Posterior cingulate gyrus (tissue), 11 donors: ENCODE data around the gene AHSA1.

Source experiments
- DNase-seq, 10 donors: peaks; one replicate each; pipeline versions ENCODE4 v3.0.0 to v3.0.0-alpha.2; 2020 to 2021; ENCODE audit warnings: mixed read lengths in 3 of 10
- intact Hi-C: fragments of 100-400 bp; cut with DNase I; formaldehyde crosslinking; loops from one replicate; pipeline ENCODE4 v1.15.1; 2023

Gene AHSA1

DNA sequence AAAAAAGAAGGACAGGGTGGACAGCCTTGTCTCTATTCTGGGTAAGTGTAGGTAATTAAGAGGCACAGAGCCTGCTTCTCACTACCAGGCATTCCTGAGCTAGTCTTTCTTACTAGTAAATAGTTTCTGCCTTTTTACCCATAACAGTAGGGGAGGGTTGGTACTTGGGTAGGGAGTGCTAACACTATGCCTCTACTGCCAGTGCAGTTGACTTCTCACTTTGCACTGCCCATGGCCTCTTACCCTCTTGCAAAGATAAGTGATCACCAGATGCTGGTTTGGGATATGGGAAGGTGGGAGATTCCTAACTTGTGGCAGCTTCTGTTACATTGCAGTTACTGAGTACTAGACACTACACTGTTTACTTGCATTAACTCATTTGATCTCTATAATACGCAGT lies 11.6 kb downstream of the AHSA1 start:
- DNase-seq = no peak
- intact Hi-C loops = no loop called here

- no peak for DNase-seq
- intact Hi-C loops = no loop called here
These were observed 12.5 kb downstream of the AHSA1 start for GRCh38 chr14:77470224-77470870.

GRCh38 chr14:77473921-77474320 lies 16.0 kb downstream of the AHSA1 start:
- DNase-seq = no peak
- intact Hi-C loops = no loop called here

DNA sequence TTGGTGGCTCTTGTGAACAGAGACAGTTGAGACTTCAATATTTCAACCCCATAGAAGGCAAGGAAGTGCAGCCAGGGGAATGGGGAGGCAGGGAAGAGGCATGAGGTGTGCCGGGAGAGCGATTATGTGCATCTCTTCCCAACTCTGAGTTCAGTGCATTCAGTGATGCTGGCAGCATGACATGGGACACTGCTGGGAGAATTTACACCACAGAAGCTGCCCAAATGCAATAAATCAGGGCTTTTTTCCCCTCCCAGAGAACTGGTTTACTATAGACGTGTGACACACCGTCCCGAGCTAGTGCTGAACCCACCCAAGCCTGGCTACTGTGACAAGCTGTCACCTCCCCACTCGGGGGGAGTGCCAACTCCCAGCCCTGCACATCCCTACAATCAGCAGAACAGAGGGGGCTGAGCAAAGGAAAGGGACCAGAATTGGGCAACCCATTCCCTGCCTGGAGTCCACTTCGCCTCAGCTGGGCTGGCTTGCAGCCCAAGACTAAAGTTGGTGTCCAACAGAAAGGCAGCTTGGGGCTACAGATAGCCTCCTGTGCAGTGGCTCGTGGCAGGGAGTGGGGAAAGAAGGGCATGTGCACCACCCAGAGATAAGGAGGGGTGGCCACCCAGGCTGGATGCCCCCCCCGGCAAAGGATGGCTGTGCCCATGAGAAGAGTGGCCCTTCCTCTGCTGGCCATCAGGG lies 16.7 kb downstream of the AHSA1 start:
- intact Hi-C loops = no loop called here
- peak in 1 of 10 donors; percentile 36 for DNase-seq

GRCh38 chr14:77475432-77476115 lies 17.7 kb downstream of the AHSA1 start:
- peak in 1 of 10 donors; percentile 77 for DNase-seq
- intact Hi-C loops = no loop called here

DNA sequence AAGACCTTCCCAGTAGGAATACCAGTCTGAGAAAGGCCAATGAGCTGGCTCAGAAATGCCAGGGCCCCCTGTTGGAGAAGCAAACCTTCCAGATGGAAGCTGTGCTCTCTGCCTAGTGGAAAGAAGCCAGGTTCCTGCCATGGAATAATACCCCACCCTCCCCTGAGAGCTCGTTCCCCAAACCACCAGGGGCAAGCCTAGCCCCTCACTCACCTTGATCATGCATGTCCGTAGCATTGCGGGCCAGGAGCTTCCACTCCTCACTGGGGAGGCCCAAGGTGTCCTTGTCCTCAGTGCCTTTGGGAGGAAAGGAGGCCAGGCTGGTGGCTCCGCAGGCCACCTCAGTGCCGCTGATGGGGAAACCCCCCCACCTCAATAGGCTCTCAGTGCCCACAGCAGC lies 20.1 kb downstream of the AHSA1 start:
- DNase-seq = peak in 1 of 10 donors; percentile 49

DNA sequence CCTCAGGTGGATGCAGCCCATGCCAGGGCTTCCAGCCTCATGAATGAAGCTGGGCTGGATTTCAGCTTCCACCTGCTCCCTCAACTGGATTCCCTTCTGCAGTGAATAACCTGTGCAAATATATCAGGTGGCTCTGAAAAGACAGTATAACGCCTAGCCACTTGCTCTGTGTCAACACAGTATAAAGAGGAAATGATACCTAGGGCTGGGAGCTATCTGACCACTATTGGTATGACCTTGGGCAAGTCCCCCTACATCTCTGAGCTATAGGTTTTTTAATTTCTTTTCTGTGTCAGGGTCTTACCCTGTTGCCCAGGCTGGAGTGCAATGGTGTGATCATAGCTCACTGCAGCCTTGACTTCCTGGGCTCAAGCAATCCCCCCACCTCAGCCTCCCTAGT lies 20.9 kb downstream of the AHSA1 start:
- peak in 1 of 10 donors; percentile 2 for DNase-seq
- intact Hi-C loops = no loop called here

More for the DNA sequence above, 20.1 kb downstream of the AHSA1 start:
- intact Hi-C loops = no loop called here

- intact Hi-C loops = no loop called here
- peak in 1 of 10 donors; percentile 49 for DNase-seq
These were observed 24.5 kb downstream of the AHSA1 start for GRCh38 chr14:77482422-77482821.

- DNase-seq = peak in 1 of 10 donors; percentile 61
- intact Hi-C loops = no loop called here
These were observed 27.4 kb downstream of the AHSA1 start for GRCh38 chr14:77485256-77485655.

- intact Hi-C loops = no loop called here
- DNase-seq = peak in 1 of 10 donors; percentile 61
These were observed 28.2 kb downstream of the AHSA1 start for GRCh38 chr14:77485901-77486678.

GRCh38 chr14:77488558-77488957 lies 30.7 kb downstream of the AHSA1 start:
- peak in 1 of 10 donors; percentile 71 for DNase-seq
- intact Hi-C loops = no loop called here

GRCh38 chr14:77489041-77489440 lies 31.1 kb downstream of the AHSA1 start:
- DNase-seq = peak in 1 of 10 donors; percentile 43
- intact Hi-C loops = no loop called here

- intact Hi-C loops = no loop called here
- DNase-seq = peak in 1 of 10 donors; percentile 39
These were observed 32.6 kb downstream of the AHSA1 start for GRCh38 chr14:77490347-77490986.

DNA sequence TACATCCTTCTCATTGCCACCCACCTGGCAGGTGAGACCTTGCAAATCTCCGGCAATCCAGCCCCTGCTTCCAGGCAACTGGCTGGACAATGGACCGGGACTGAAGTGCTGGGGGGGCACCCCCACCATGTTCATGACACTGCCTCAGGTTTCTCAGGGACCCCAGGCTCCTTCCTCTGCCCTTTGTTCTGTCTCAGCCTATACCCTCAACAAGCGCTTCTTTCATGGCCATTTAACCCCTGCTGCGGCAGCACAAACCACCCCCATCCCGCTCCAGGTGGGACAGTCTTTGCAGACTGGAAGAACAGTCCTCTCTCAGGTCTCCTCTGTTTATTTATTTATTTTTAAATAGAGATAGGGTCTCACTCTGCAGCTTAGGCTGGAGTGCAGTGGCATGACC lies 33.2 kb downstream of the AHSA1 start:
- intact Hi-C loops = no loop called here
- peak in 1 of 10 donors; percentile 74 for DNase-seq

- peak in 3 of 10 donors; percentile 49 to 82 (median 67) for DNase-seq
These were observed 37.4 kb downstream of the AHSA1 start for GRCh38 chr14:77495334-77495733.

DNA sequence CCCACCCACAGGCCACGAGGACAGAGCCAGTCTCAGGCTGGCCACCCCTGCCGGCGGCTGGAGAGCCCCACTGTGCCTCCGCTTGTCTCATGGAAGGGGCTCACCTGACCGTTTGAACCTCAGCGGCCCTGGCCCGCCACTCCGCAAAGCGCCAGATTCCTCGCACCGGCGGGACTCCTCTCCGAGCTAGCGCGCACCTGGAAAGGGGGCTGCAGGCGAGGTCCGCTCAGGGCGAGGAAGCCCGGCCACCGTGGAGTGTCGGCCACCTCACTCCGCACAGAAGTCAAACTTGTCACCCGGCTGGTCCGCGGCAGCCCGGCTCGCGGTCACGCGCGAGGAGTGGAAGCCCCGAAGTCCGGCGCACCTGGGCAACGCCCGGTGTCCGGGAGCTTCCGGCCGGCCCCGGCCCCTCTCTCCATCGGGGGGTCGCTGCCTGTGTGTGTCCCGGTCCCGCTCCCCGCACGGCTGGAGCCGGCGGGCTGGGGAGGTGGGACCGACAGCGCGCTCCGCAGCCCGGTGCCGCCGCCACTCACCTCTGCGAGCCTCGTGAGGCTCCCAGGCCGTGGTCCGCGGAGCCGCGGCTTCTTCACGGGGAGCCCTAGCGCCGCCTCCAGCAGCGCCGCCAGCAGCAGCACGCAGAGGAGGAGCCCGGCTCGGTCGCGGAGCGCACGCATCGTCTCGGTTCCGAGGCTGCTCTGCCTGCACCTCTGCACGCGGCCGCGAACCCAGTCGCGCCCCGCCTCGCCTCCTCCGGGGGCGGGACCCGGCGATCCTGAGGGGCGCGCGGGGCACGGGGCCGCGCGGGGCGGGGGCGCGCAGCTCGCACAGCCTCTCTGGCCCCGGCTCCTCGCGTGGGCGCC lies 40.5 kb downstream of the AHSA1 start, which contains the start of gene ISM2:
Gene ISM2, minus strand, starts transcription at position 697 of the 860 bp plus-strand sequence. Its CDS starts 23 bp downstream, at position 674.
- intact Hi-C loops = no loop called here
- peak in 8 of 10 donors; percentile 26 to 90 (median 37) for DNase-seq

More at GRCh38 chr14:77495334-77495733, 37.4 kb downstream of the AHSA1 start:
- intact Hi-C loops = no loop called here

- intact Hi-C loops = no loop called here
- DNase-seq = peak in 1 of 10 donors; percentile 68
These were observed 41.2 kb downstream of the AHSA1 start for GRCh38 chr14:77498984-77499527.

DNA sequence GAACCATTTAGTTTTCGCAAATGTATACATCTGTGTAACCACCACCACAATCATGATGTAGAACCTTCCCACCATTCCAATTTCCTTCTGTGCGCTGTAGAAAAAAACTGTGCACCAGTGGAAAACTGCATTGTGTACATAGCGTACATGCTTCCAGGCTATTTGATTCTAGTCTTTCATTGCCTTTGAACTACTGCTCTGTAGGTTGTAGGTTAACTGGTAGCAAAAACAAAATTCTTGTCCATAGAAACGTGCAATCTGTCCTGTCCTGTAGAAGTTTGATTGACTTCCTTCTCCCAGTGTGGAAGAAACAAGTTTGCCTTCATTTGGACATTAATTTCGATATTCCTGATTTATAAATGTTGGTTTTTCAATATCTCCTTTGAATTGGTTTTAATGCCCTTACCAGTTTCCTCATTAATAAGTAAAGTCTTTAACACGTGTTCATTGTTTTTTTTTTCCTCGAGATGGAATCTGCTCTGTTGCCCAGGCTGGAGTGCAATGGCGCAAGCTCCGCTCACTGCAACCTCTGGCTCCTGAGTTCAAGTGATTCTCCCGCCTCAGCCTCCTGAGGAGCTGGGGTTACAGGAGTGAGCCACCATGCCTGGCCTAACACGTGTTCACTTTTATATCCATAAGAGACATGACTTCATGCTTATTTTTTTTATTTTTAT lies 44.4 kb downstream of the AHSA1 start:
- no peak for DNase-seq
- intact Hi-C loops = no loop called here
